Progenitor cell of endocrine pancreas (in vitro differentiated cells): Measurements from ENCODE around the gene COL1A1. TPM values are rescaled to one million over a fixed set of nuclear protein-coding genes. Genes with fewer than 3 reads are reported as not detected.

Experiments
- DNase-seq: peaks from one replicate; pipeline ENCODE4 v3.0.0; 2021; ENCODE audit warnings: low spot score; ENCODE audit not compliant: unreplicated experiment
- H3K27ac Mint-ChIP-seq: 2 replicates; pipeline ENCODE4 v1.8.0; 2021; ENCODE audit warnings: mild to moderate bottlenecking, moderate library complexity, mixed read lengths
- H3K27me3 Mint-ChIP-seq: 2 replicates; pipeline ENCODE4 v1.8.0; 2021; ENCODE audit warnings: mixed read lengths
- H3K36me3 Mint-ChIP-seq: 2 replicates; pipeline ENCODE4 v1.8.0; 2022; ENCODE audit warnings: mixed read lengths; ENCODE audit not compliant: insufficient read depth
- H3K4me1 Mint-ChIP-seq: 2 replicates; pipeline ENCODE4 v1.8.0; 2021; ENCODE audit warnings: low read depth, mixed read lengths
- H3K4me3 Mint-ChIP-seq: 2 replicates; pipeline ENCODE4 v1.8.0; 2021; ENCODE audit warnings: low read depth, mild to moderate bottlenecking, moderate library complexity, mixed read lengths
- H3K9me3 Mint-ChIP-seq: 2 replicates; pipeline ENCODE4 v1.8.0; 2021; ENCODE audit warnings: low read depth, mixed read lengths
- total RNA-seq: library from RNA; stranded (reverse); gene quantifications from 2 replicates; pipeline ENCODE4 v1.2.1, GENCODE V29; 2021
- TF ChIP-seq, protein P1 (sequence below): fragments of 200-600 bp; sonication (generic); IDR thresholded peaks from one replicate; pipeline ENCODE4 v1.5.0; 2021; ENCODE audit warnings: antibody characterized with exemption, mild to moderate bottlenecking; ENCODE audit not compliant: unreplicated experiment

The COL1A1 gene
- total RNA-seq, 1 donor from 2014 or later: 26.7 TPM

DNA sequence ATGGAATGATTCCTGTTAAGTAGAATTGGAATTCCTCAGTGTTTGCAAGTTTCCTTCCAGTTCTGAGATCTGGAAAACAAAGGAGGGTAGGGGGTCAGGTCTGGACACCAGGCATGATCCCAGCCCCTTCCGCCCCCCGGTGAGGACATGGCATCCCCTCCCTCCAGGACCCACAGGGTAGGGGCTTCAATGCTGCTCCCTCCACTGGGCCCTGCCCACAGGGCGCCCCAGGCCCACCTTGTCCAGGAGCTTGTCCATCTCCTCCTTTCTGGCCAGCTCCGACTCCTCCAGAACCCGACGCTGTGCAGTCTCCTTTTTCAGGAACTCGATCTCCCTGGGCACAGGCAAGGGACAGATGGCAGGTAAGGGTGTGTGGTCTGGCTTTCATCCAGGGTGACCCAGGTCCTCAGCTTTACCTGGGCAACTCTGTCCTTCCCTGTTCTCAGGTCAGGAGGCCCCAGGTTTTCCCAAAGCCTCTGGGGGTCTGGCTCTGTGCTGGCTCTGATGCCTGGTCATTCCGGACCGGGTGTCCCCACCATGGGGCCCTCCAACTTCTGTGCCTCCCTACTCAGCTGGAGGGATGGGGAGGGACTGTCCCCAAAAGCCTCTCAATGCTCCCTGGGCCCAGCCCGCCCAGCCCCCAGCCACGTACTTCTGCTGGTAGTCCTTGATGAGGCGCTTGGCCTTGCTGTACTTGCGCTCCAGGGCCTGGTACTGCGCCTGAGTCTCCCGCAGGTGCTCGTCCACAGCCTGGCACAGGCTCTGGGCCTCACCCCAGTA is 65.9 kb downstream of the COL1A1 start:
- H3K36me3 Mint-ChIP-seq: peaks cover 29% of the 10 kb centered on the region
- H3K4me1 Mint-ChIP-seq: peaks cover 5% of the 10 kb centered on the region
- no peak overlapping the region for H3K27ac Mint-ChIP-seq
- peaks cover 13% of the 10 kb centered on the region for H3K27me3 Mint-ChIP-seq
- DNase-seq: no peak
- TF ChIP-seq, protein P1, sequence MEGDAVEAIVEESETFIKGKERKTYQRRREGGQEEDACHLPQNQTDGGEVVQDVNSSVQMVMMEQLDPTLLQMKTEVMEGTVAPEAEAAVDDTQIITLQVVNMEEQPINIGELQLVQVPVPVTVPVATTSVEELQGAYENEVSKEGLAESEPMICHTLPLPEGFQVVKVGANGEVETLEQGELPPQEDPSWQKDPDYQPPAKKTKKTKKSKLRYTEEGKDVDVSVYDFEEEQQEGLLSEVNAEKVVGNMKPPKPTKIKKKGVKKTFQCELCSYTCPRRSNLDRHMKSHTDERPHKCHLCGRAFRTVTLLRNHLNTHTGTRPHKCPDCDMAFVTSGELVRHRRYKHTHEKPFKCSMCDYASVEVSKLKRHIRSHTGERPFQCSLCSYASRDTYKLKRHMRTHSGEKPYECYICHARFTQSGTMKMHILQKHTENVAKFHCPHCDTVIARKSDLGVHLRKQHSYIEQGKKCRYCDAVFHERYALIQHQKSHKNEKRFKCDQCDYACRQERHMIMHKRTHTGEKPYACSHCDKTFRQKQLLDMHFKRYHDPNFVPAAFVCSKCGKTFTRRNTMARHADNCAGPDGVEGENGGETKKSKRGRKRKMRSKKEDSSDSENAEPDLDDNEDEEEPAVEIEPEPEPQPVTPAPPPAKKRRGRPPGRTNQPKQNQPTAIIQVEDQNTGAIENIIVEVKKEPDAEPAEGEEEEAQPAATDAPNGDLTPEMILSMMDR: no peak
- H3K4me3 Mint-ChIP-seq: no peak overlapping the region
- H3K9me3 Mint-ChIP-seq: no peaks in the 10 kb centered on the region

DNA sequence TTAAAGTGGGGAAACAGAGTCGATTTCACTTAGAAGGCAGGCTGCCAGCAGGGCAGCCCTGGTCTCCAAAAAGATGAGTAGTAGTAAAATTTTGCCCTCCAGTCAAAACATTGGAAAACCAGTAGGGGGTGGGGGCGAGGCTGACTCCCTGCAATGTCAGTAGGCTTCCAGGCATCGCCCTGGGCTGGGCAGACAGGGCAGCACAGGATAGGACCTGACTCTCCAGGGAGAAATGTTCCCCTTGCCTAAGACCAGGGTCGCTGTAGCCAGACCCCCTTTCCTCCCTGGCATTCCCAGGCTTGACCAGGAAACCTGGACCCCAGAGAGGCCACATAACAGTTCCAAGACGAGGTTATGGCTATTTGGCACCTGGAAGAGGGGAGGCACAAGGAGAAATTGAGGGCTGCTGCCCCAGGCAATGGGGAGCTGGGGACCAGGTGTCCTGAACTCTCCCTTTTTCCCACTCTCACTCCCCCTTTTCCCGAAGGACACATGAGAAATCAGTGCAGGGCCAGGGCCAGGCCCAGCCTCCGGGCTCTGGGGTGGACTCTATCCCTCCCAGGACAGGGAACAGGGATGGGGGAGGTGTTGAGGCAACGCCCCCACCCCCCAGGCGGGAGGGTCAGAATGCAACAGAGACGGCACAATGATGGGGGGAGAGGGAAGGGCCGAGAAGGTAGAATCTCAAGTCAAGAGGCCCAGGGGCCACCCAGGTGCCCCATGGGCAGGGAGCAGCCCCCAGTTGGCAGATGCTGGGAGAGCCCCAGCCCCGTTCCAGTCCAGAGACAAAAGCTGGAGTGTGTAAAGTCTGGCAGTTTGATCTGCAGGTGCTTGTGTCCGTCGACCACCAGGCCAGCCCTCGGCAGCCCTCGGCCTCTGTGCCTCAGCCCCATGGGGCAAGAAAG is 67.0 kb downstream of the COL1A1 start:
- TF ChIP-seq, protein P1: no peak
- Mint-ChIP-seq H3K27ac (no peak overlapping the region), H3K9me3 (no peaks in the 10 kb centered on the region), H3K27me3 (peaks cover 16% of the 10 kb centered on the region), H3K36me3 (peaks cover 23% of the 10 kb centered on the region), H3K4me3 (no peak overlapping the region), H3K4me1 (peaks cover 5% of the 10 kb centered on the region)
- DNase-seq: no peak

DNA sequence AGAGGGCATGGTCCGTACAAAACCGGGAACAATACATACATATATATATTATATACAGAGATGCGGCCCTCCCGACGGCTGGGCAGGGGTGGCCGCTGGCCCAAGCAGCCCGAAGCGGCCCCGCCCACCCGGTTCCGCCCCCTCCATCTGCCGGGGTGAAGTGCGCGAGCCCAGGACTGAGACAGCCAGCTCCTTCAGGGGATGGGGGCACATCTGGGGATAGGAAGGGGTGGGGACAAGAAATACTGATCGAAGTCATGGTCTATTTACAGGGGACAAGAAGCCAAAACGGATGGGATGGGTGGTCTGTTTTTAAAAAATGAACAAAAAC is 67.7 kb downstream of the COL1A1 start:
- Mint-ChIP-seq H3K4me1 (peaks cover 7% of the 10 kb centered on the region), H3K27ac (no peak overlapping the region), H3K36me3 (peaks cover 19% of the 10 kb centered on the region), H3K27me3 (peaks cover 18% of the 10 kb centered on the region), H3K9me3 (no peaks in the 10 kb centered on the region), H3K4me3 (no peak overlapping the region)
- DNase-seq: no peak
- TF ChIP-seq, protein P1: no peak

Other genes with a start within 250 kb of the COL1A1 start
- 1.9 and 2.4 TPM in 2 replicates for gene DLX4, start 232.4 kb downstream of the COL1A1 start, total RNA-seq
- gene DLX3, start 206.4 kb downstream of the COL1A1 start, total RNA-seq: 1.5 and 1.8 TPM in 2 replicates
- 17.6 and 19.5 TPM in 2 replicates for gene ITGA3, start 145.5 kb downstream of the COL1A1 start, total RNA-seq
- 35.7 and 37.1 TPM in 2 replicates for gene PDK2, start 106.3 kb downstream of the COL1A1 start, total RNA-seq
- gene SAMD14, start 71.5 kb downstream of the COL1A1 start, total RNA-seq: 6.0 and 7.7 TPM in 2 replicates
- 34.3 and 35.7 TPM in 2 replicates for gene PPP1R9B, start 51.0 kb downstream of the COL1A1 start, total RNA-seq
- not detected in 2 replicates for gene SGCA, start 35.6 kb downstream of the COL1A1 start, total RNA-seq
- 7.4 and 7.6 TPM in 2 replicates for gene TMEM92, start 72.8 kb upstream of the COL1A1 start, total RNA-seq
- gene XYLT2, start 144.5 kb upstream of the COL1A1 start, total RNA-seq: 26.0 and 28.6 TPM in 2 replicates
- 59.1 and 59.6 TPM in 2 replicates for gene MRPL27, start 171.6 kb upstream of the COL1A1 start, total RNA-seq
- 10.1 and 15.0 TPM in 2 replicates for gene EME1, start 171.6 kb upstream of the COL1A1 start, total RNA-seq
- 55.2 and 56.0 TPM in 2 replicates for gene LRRC59, start 195.9 kb upstream of the COL1A1 start, total RNA-seq
- gene ACSF2, start 224.6 kb upstream of the COL1A1 start, total RNA-seq: 69.7 and 72.6 TPM in 2 replicates